Endothelial cell of umbilical vein (primary cell): ENCODE results near the gene TBC1D10B. TPM values are rescaled to one million over a fixed set of nuclear protein-coding genes. Genes with fewer than 3 reads are reported as not detected.
"Not testable (repeated sequence)": the region's sequence is repeated elsewhere in the genome, so short reads cannot be mapped to it uniquely, and the experiment has no call there.

ENCODE experiments used
- BruUV-seq: library from RNA; stranded (reverse); fragments of 400-500 nt; replicated peaks from 2 replicates; lab custom pipeline; 2021; lab: Mats Ljungman, UMichigan
- CTCF ChIA-PET: fragments of 300-600, 350-600 bp; sonication (Branson Sonifier 250); formaldehyde crosslinking; loops from one replicate; lab custom pipeline; 2021; ENCODE audit warnings: antibody characterized with exemption, inconsistent platforms; lab: Charles Lee
- POLR2A ChIA-PET: fragments of 300-600, 350-600 bp; sonication (Branson Sonifier 250); formaldehyde crosslinking; loops from one replicate; lab custom pipeline; 2021; ENCODE audit warnings: antibody characterized with exemption, inconsistent platforms; lab: Charles Lee
- DNase-seq: peaks from one replicate; pipeline ENCODE4 v3.0.0-alpha.2; 2011; ENCODE audit warnings: low read depth, low spot score
- FAIRE-seq: peaks from 2 replicates; lab custom pipeline; 2011; peaks lifted over from hg19 to GRCh38; lab: Jason Lieb, UNC
- H2AFZ ChIP-seq: 2 replicates; pipeline ENCODE4 v1.6.0; 2012; ENCODE audit warnings: low read depth, low read length, control low read depth, inconsistent platforms
- H3K27ac ChIP-seq: 2 replicates; pipeline ENCODE4 v1.5.1; 2011; ENCODE audit warnings: low read depth, mild to moderate bottlenecking, control low read depth, low read length, moderate library complexity; ENCODE audit not compliant: insufficient read depth
- H3K27me3 ChIP-seq, 2 experiments: 2 replicates each; pipeline versions ENCODE4 v1.6.0 to v1.6.1; 2011; ENCODE audit warnings: low read length in 2 of 2, mixed read lengths in 1 of 2; ENCODE audit not compliant: control insufficient read depth in 2 of 2, insufficient read depth in 2 of 2
- H3K36me3 ChIP-seq, 2 experiments: 2 replicates in 1 of 2; 3 replicates in 1 of 2; pipeline ENCODE4 v1.5.1; 2011; ENCODE audit warnings: low read length in 2 of 2, mild to moderate bottlenecking in 1 of 2, moderate library complexity in 1 of 2; ENCODE audit not compliant: control insufficient read depth in 2 of 2, insufficient read depth in 2 of 2; ENCODE audit errors: extremely low read depth in 1 of 2
- H3K4me1 ChIP-seq: 3 replicates; pipeline ENCODE4 v1.5.1; 2011; ENCODE audit warnings: mild to moderate bottlenecking, low read length; ENCODE audit not compliant: control insufficient read depth, insufficient read depth; ENCODE audit errors: extremely low read depth
- H3K4me2 ChIP-seq: 2 replicates; pipeline ENCODE4 v1.6.1; 2011; ENCODE audit warnings: low read length, control low read depth, mixed read lengths; ENCODE audit not compliant: insufficient read depth
- H3K4me3 ChIP-seq, 3 experiments: fragments of 200-600 bp in 1 of 3; sonication (generic), shearing (Covaris generic) in 1 of 3; replicated peaks in 1 of 3; 2 replicates each; pipeline ENCODE4 v1.5.1; 2011 to 2016; ENCODE audit warnings: control low read depth in 3 of 3, low read length in 3 of 3, mild to moderate bottlenecking in 2 of 3, inconsistent platforms in 1 of 3, low read depth in 1 of 3, moderate library complexity in 1 of 3; ENCODE audit not compliant: insufficient read depth in 1 of 3
- H3K79me2 ChIP-seq: 2 replicates; pipeline ENCODE4 v1.6.0; 2012; ENCODE audit warnings: low read length, inconsistent platforms; ENCODE audit not compliant: control insufficient read depth, insufficient read depth
- H3K9ac ChIP-seq: replicated peaks from 2 replicates; pipeline ENCODE3; 2011; ENCODE audit warnings: low read length, control low read depth; ENCODE audit not compliant: insufficient read depth; ENCODE audit errors: extremely low read depth
- H3K9me1 ChIP-seq: replicated peaks from 3 replicates; pipeline ENCODE4 v1.6.0; 2011; ENCODE audit warnings: mild to moderate bottlenecking, low read length; ENCODE audit not compliant: control insufficient read depth, insufficient read depth; ENCODE audit errors: extremely low read depth
- H3K9me3 ChIP-seq: replicated peaks from 2 replicates; pipeline ENCODE4 v1.5.1; 2012; ENCODE audit warnings: low read length, inconsistent platforms; ENCODE audit not compliant: control insufficient read depth, insufficient read depth
- H4K20me1 ChIP-seq: replicated peaks from 2 replicates; pipeline ENCODE3; 2011; ENCODE audit warnings: mild to moderate bottlenecking, low read length; ENCODE audit not compliant: control insufficient read depth, insufficient read depth; ENCODE audit errors: extremely low read depth
- CTCF ChIP-seq, 2 donors: IDR thresholded peaks; 1 replicate in 1 of 2; 2 replicates in 1 of 2; pipeline ENCODE4 v1.5.1; 2011; ENCODE audit warnings: low read length in 2 of 2, mild to moderate bottlenecking in 2 of 2, moderate library complexity in 2 of 2, control low read depth in 1 of 2, inconsistent platforms in 1 of 2, low read depth in 1 of 2; ENCODE audit not compliant: insufficient read depth in 1 of 2; ENCODE audit errors: extremely low read depth in 1 of 2
- FOS ChIP-seq: IDR thresholded peaks from 2 replicates; pipeline ENCODE4 v1.6.1; 2011; ENCODE audit warnings: mild to moderate bottlenecking, low read length, moderate library complexity, borderline replicate concordance; ENCODE audit not compliant: insufficient read depth
- GATA2 ChIP-seq: IDR thresholded peaks from 2 replicates; pipeline ENCODE4 v1.7.0; 2011; ENCODE audit warnings: low read depth, mild to moderate bottlenecking, moderate library complexity, mixed read lengths, low read length; ENCODE audit not compliant: insufficient read length, insufficient read depth
- JUN ChIP-seq: IDR thresholded peaks from 2 replicates; pipeline ENCODE4 v1.6.1; 2011; ENCODE audit warnings: borderline replicate concordance, low read depth; ENCODE audit not compliant: insufficient read length, insufficient read depth
- MAX ChIP-seq: IDR thresholded peaks from 2 replicates; pipeline ENCODE4 v1.6.1; 2011; ENCODE audit not compliant: insufficient read depth, insufficient read length
- MYC ChIP-seq: IDR thresholded peaks from one replicate; pipeline ENCODE4 v1.6.1; 2011; ENCODE audit warnings: mild to moderate bottlenecking, low read depth, low read length
- POLR2A ChIP-seq: IDR thresholded peaks from 2 replicates; pipeline ENCODE4 v1.6.1; 2012; ENCODE audit warnings: low read depth, mild to moderate bottlenecking, control low read depth, low read length
- POLR2AphosphoS5 ChIP-seq: IDR thresholded peaks from 2 replicates; pipeline ENCODE4 v1.6.1; 2012; ENCODE audit warnings: low read depth, mild to moderate bottlenecking, control low read depth, low read length, moderate library complexity; ENCODE audit not compliant: insufficient read depth
- dilution Hi-C: fragments of 300-500 bp; cut with MboI; formaldehyde crosslinking; loops from one replicate; pipeline ENCODE4 v1.15.0; 2019; ENCODE audit warnings: low sequenced_read_pairs; ENCODE audit not compliant: extremely low pct_ligation_motif_present
- intact Hi-C: fragments of 100-400 bp; cut with micrococcal nuclease; formaldehyde crosslinking; loops from one replicate; pipeline ENCODE4 v1.10.0; 2022
- polyA plus RNA-seq, 4 experiments: library from polyadenylated mRNA; depleted of rRNA in 3 of 4; stranded (reverse) in 3 of 4; unstranded in 1 of 4; fragments of >200 nt; gene quantifications; 2 replicates each; pipeline versions ENCODE4 v1.2.1 to v1.2.3, GENCODE V29; 2011 to 2012; ENCODE audit warnings: missing spikeins in 1 of 4
- total RNA-seq: library from RNA; stranded (reverse); gene quantifications from 2 replicates; pipeline ENCODE4 v1.2.3, GENCODE V29; 2021

Gene TBC1D10B
- total and polyA plus RNA-seq, 2 donors (not counting 3 experiments of a cell fraction or from before 2014, with no cell fraction given) = 37.0 to 63.0 TPM

- peaks cover 21% of the 10 kb centered on the region for H3K4me1 ChIP-seq
- no peaks in the 10 kb centered on the region for H3K9me1 ChIP-seq
- no peaks in the 10 kb centered on the region for H3K9me3 ChIP-seq
- H3K4me2 ChIP-seq = no peak overlapping the region
- dilution Hi-C loops (no loop called here), intact Hi-C loops (no loop called here)
- DNase-seq (no peak), FAIRE-seq (no peak)
- no peak overlapping the region for H3K27ac ChIP-seq
- H2AFZ ChIP-seq = no peak overlapping the region
- BruUV-seq = no TSS peak
- H3K36me3 ChIP-seq = peaks cover 0 to 19% of the 10 kb centered on the region in 2 experiments
- H3K9ac ChIP-seq = no peak overlapping the region
- peaks cover 9% of the 10 kb centered on the region for H3K79me2 ChIP-seq
- no peaks in the 10 kb centered on the region for H3K27me3 ChIP-seq
- ChIA-PET POLR2A (interaction anchor here (0.6 kb wide), 1 partner anchor 275 kb away, joined by 3 read pairs; no protein-coding TSS in a partner anchor), CTCF (interaction anchor here (0.6 kb wide), 1 partner anchor 237 kb away, joined by 3 read pairs; no protein-coding TSS in a partner anchor)
- H3K4me3 ChIP-seq = no peak overlapping the region
- TF ChIP-seq FOS (no peak), MAX (no peak), JUN (no peak), GATA2 (no peak), POLR2AphosphoS5 (no peak), POLR2A (no peak), CTCF (IDR thresholded peaks at IDR 0.05; ENCODE audit: extremely low read depth in 1 of 2, insufficient read depth in 1 of 2, low read depth in 1 of 2, low read length in 2 of 2) (no peak), MYC (no peak)
- H4K20me1 ChIP-seq = no peaks in the 10 kb centered on the region
Measured at GRCh38 chr16:30397056-30397455, 26.8 kb upstream of the TBC1D10B start.

DNA sequence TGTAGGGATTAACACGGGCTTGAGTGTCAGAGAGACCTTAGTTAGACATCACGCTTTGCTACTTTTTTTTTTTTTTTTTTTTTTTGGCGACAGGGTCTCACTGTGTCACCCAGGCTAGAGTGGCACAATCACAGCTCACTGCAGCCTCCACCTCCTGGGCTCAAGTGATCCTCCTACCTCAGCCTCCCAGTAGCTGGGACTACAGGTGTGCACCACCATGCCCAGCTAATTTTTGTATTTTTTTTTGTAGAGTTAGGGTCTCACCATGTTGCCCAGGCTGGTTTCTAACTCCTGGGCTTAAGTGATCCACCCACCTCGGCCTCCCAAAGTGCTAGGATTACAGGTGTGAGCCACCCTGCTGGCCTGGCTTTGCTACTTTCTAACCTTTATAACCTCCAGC, 26.3 kb upstream of the TBC1D10B start:
- ChIA-PET CTCF (interaction anchor here (0.6 to 3.3 kb wide), 5 partner anchors 12 to 237 kb away, joined by 3 to 62 read pairs (median 5); partner anchors contain the start of genes DCTPP1 and ZNF771), POLR2A (interaction anchor here (0.5 to 2.4 kb wide), 3 partner anchors 26 to 276 kb away, joined by 3 to 7 read pairs (median 4); partner anchors contain the start of gene TBC1D10B)
- DNase-seq, H3K27me3 ChIP-seq, FAIRE-seq, dilution Hi-C loops, H4K20me1 ChIP-seq, H3K9me1 ChIP-seq, H3K79me2 ChIP-seq, H2AFZ ChIP-seq, H3K9me3 ChIP-seq, H3K27ac ChIP-seq, BruUV-seq, H3K9ac ChIP-seq, intact Hi-C loops: not testable (repeated sequence)
- Histone ChIP-seq H3K4me2 (peak overlapping the region; percentile 94), H3K4me3 (peak overlapping the region in 1 of 3 experiments; percentile 85), H3K36me3 (peaks cover 0 to 19% of the 10 kb centered on the region in 2 experiments), H3K4me1 (peaks cover 21% of the 10 kb centered on the region)
